ENCODE results near the gene MACROD2. TPM values are rescaled to one million over a fixed set of nuclear protein-coding genes. Genes with fewer than 3 reads are reported as not detected.

MACROD2 gene
- total RNA-seq, 4 donors from 2014 or later: 2.1 to 28.1 (median 12.6) TPM

DNA sequence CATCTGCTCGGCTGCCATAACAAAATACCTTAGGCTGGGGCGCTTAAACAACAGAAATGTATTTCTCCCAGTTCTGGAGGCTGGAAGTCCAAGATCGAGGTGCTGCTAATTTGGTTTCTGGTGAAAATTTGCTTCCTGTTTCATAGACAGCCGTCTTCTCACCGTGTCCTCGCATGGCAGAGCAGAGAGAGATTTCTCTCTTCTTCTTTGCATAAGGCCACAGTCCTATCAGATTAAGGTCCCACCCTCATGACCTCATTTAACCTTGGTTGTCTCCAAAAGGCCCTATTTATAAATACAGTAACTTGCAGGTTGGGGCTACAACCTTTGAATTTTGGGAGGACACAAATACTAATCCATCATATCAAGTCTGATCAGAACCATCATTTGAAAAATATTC lies 2033.6 kb downstream of the MACROD2 start:
- Histone ChIP-seq H3K9me3 (no peaks in the 10 kb centered on the region), H3K27ac (no peak overlapping the region), H3K4me1 (no peaks in the 10 kb centered on the region), H3K27me3 (no peaks in the 10 kb centered on the region), H3K4me3 (no peak overlapping the region), H3K36me3 (no peaks in the 10 kb centered on the region)
- no peak for DNase-seq
- intact Hi-C loops (cut with DNase I; ENCODE audit: low total_unique reads): no loop called here
- TF ChIP-seq POLR2A (IDR thresholded peaks at IDR 0.05): no peak
- TF ChIP-seq, protein P1, sequence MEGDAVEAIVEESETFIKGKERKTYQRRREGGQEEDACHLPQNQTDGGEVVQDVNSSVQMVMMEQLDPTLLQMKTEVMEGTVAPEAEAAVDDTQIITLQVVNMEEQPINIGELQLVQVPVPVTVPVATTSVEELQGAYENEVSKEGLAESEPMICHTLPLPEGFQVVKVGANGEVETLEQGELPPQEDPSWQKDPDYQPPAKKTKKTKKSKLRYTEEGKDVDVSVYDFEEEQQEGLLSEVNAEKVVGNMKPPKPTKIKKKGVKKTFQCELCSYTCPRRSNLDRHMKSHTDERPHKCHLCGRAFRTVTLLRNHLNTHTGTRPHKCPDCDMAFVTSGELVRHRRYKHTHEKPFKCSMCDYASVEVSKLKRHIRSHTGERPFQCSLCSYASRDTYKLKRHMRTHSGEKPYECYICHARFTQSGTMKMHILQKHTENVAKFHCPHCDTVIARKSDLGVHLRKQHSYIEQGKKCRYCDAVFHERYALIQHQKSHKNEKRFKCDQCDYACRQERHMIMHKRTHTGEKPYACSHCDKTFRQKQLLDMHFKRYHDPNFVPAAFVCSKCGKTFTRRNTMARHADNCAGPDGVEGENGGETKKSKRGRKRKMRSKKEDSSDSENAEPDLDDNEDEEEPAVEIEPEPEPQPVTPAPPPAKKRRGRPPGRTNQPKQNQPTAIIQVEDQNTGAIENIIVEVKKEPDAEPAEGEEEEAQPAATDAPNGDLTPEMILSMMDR (IDR thresholded peaks at IDR 0.05): no peak

DNA sequence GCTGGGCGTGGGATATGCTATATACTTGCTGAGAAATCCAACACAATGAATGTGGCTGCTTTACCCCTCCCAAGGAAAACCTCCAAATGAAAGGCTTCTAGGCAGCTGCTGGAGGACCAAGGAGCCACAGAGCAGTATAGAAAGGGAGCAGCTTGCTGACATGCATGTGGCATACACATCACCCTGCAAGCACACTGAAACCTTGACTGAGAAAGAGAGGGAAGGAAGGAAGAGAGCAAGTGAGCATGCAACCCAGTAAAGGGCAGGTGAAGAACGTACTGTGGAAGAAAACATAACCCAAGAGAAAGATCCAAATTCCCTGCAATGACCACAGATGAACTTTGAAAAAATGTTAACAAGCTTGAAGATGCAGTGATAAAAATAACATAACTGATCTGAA lies 2034.9 kb downstream of the MACROD2 start:
- Histone ChIP-seq H3K36me3 (no peaks in the 10 kb centered on the region), H3K9me3 (no peaks in the 10 kb centered on the region), H3K4me3 (no peak overlapping the region), H3K4me1 (no peaks in the 10 kb centered on the region), H3K27me3 (no peaks in the 10 kb centered on the region), H3K27ac (no peak overlapping the region)
- TF ChIP-seq POLR2A (IDR thresholded peaks at IDR 0.05): no peak
- TF ChIP-seq, protein P1 (IDR thresholded peaks at IDR 0.05): no peak
- intact Hi-C loops (cut with DNase I; ENCODE audit: low total_unique reads): no loop called here
- DNase-seq: no peak

DNA sequence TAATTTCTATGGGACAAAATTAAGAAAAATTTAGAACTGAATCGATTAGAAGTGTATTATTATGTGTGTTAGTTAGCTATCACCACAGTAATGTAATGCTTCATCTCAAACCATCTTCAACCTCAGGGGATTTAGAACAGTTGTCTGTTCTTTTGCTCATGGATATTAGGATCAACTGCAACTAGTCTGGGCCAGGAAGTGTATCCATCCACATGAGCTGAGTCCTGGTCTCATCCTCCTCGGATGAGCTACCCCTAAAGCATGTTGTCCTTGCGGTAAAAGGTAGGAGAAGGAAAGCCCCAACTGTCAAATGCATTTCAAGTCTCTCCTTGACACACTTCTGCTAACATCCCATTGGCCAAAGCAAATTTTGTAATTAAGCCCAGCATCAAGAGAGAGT lies 2040.3 kb downstream of the MACROD2 start:
- intact Hi-C loops (cut with DNase I; ENCODE audit: low total_unique reads): no loop called here
- Histone ChIP-seq H3K4me1 (no peaks in the 10 kb centered on the region), H3K36me3 (no peaks in the 10 kb centered on the region), H3K9me3 (no peaks in the 10 kb centered on the region), H3K27ac (no peak overlapping the region), H3K27me3 (no peaks in the 10 kb centered on the region), H3K4me3 (no peak overlapping the region)
- TF ChIP-seq, protein P1 (IDR thresholded peaks at IDR 0.05): no peak
- TF ChIP-seq POLR2A (IDR thresholded peaks at IDR 0.05): no peak
- no peak for DNase-seq

DNA sequence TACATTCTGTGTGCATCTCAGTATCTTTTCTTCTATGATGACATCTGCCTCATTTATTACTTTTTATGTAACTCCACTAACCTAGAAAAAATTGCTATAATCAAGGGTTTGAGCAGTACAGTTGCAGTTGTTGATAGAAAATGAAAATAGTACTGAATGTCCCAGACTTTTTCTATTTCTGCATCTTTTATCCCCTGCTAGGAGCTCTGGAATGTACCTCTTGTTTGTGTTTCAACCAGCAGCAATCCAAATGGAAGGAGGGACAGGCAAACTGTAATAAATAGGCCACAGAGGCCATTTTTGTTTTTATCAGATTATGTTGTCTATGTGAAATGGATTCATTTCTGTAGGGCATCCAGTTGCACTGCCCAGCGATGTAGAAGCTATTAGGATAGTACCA lies 2041.0 kb downstream of the MACROD2 start:
- H3K27me3 ChIP-seq: no peaks in the 10 kb centered on the region
- H3K9me3 ChIP-seq: no peaks in the 10 kb centered on the region
- no peak overlapping the region for H3K27ac ChIP-seq
- no peaks in the 10 kb centered on the region for H3K4me1 ChIP-seq
- no peak for TF ChIP-seq POLR2A (IDR thresholded peaks at IDR 0.05)
- TF ChIP-seq, protein P1 (IDR thresholded peaks at IDR 0.05): no peak
- no peak for DNase-seq
- no peak overlapping the region for H3K4me3 ChIP-seq
- intact Hi-C loops (cut with DNase I; ENCODE audit: low total_unique reads): no loop called here
- H3K36me3 ChIP-seq: no peaks in the 10 kb centered on the region

DNA sequence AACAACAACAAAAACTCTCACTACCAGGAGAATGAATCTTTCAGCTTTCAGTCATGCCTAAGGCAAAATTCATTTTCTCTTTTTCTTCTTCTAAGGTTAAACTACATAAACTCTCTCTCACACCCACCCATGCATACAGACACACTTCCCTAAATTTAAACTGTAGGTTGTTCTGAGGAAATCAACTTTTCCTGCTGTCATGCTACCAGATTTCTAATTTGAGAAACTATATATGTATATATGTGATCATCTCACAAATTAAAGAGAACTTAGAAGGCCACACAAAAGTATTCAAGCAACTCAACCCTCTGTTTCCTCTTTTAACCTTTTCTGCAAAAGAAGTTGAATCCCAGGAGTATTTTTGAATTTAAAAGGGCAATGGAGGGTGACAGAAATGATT lies 2045.4 kb downstream of the MACROD2 start:
- Histone ChIP-seq H3K4me3 (no peak overlapping the region), H3K27me3 (no peaks in the 10 kb centered on the region), H3K36me3 (no peaks in the 10 kb centered on the region), H3K27ac (no peak overlapping the region), H3K4me1 (no peaks in the 10 kb centered on the region), H3K9me3 (no peaks in the 10 kb centered on the region)
- intact Hi-C loops (cut with DNase I; ENCODE audit: low total_unique reads): no loop called here
- TF ChIP-seq, protein P1 (IDR thresholded peaks at IDR 0.05): no peak
- no peak for TF ChIP-seq POLR2A (IDR thresholded peaks at IDR 0.05)
- DNase-seq: no peak

Data from uterus (tissue), 4 donors.